ENCODE measurements around the gene KCNN1.

KCNN1 gene

GRCh38 chr19:17993076-17993813 lies 26.3 kb downstream of the KCNN1 start:
- TF ChIP-seq, protein P1, sequence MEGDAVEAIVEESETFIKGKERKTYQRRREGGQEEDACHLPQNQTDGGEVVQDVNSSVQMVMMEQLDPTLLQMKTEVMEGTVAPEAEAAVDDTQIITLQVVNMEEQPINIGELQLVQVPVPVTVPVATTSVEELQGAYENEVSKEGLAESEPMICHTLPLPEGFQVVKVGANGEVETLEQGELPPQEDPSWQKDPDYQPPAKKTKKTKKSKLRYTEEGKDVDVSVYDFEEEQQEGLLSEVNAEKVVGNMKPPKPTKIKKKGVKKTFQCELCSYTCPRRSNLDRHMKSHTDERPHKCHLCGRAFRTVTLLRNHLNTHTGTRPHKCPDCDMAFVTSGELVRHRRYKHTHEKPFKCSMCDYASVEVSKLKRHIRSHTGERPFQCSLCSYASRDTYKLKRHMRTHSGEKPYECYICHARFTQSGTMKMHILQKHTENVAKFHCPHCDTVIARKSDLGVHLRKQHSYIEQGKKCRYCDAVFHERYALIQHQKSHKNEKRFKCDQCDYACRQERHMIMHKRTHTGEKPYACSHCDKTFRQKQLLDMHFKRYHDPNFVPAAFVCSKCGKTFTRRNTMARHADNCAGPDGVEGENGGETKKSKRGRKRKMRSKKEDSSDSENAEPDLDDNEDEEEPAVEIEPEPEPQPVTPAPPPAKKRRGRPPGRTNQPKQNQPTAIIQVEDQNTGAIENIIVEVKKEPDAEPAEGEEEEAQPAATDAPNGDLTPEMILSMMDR (conservative IDR thresholded peaks at IDR 0.05), result no peak
- no peak overlapping the region for H3K27ac ChIP-seq

GRCh38 chr19:17996826-17997316 lies 30.0 kb downstream of the KCNN1 start:
- TF ChIP-seq, protein P1 (conservative IDR thresholded peaks at IDR 0.05), result peak; percentile 97
- no peak overlapping the region for H3K27ac ChIP-seq

GRCh38 chr19:17997969-17998826 lies 31.3 kb downstream of the KCNN1 start:
- TF ChIP-seq, protein P1 (conservative IDR thresholded peaks at IDR 0.05), result peak; percentile 23; the same call in 1 of the 2 replicates
- no peak overlapping the region for H3K27ac ChIP-seq

GRCh38 chr19:17998827-17999150 lies 31.9 kb downstream of the KCNN1 start:
- TF ChIP-seq, protein P1 (conservative IDR thresholded peaks at IDR 0.05), result no peak; the same call in 1 of the 2 replicates
- no peak overlapping the region for H3K27ac ChIP-seq

DNA sequence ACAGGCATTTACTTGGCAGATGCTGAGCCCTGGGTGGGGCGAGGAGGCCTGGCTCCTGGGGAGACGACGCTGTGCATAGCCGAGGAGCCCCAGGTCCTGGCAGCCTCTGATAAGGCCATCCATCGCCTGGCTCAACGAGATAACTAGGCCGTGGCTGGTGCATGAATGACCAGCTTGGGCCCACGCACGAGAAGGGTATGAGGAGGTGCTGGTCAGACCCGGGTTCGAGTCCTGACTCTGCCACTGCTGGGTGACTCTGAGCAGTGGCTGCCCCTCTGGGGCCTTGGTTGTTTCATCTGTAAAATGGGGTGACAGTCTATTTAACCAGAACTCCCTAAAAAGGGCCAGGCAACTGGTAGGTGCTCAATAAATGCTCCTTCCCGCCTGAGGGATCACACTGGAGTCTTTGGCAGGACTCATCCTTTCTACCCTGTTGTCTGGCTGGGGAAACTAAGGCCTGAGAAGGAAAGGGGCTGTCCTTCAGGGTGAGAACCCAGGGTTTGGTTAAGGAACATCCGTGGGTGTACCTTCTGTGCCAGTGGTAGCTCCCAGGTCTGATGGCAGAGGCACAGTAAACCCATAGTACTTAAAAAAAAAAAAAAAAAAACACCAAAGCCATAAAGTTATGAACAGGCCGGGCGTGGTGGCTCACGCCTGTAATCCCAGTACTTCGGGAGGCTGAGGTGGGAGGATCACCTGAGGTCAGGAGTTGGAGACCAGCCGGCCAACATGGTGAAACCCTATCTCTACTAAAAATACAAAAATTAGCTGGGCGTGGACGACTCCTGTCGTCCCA lies 33.0 kb downstream of the KCNN1 start:
- H3K27ac ChIP-seq, result peak overlapping the region; percentile 75
- TF ChIP-seq, protein P1 (conservative IDR thresholded peaks at IDR 0.05), result no peak

- peak overlapping the region; percentile 75 for H3K27ac ChIP-seq
Observed at GRCh38 chr19:18000480-18000914, 33.6 kb downstream of the KCNN1 start.

More at GRCh38 chr19:18000480-18000914, 33.6 kb downstream of the KCNN1 start:
- TF ChIP-seq, protein P1 (conservative IDR thresholded peaks at IDR 0.05), result no peak
